GM19043 (cell line): ENCODE results near the gene PLK2.

Experiments
- ATAC-seq: cut with Tn5 transposase; IDR thresholded peaks from one replicate; pipeline ENCODE4 v1.9.1; 2021; ENCODE audit warnings: low read depth; ENCODE audit not compliant: unreplicated experiment

The PLK2 gene

DNA sequence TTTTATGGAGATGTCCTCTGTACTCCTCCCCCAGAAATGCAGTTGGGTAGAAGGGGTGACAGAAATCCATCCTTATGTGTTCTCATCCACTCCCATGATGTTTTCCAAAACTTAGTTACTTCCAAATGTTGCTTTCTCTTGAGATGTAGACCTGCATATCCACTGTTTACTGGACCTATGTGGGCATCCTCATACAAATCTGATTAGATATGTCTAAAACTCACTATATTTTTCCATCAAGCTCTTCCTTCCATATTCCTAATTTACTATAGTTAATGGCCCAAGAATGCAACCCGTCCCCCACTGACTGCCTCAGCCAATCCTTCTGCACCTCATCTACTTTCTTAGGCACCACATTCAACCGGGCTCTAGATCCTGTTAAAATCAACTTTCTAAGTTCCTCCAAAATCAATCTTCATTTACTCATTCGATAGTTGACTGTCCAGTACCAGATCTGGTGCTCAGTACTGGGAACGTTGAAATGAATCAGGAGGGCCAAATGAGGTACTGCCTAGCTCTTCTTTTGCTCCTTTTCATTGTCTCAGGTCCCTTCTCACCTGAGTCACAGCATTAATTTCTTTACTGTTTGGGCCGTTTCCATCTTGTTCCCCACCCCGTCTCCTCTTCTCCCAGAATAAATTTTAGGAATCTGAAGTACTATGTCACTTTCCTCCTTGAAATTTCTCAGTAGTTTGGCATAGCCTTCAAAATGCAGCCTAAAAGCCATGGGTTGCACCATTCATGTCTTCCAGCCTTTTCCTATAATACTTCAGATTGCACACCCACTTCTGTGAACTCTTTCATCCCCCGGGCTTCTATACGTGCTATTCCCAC, 7.9 kb downstream of the PLK2 start:
- no peak for ATAC-seq

- no peak for ATAC-seq
These were observed 8.9 kb downstream of the PLK2 start for GRCh38 chr5:58450811-58451629.

GRCh38 chr5:58450018-58450417, 9.9 kb downstream of the PLK2 start:
- ATAC-seq, result no peak

DNA sequence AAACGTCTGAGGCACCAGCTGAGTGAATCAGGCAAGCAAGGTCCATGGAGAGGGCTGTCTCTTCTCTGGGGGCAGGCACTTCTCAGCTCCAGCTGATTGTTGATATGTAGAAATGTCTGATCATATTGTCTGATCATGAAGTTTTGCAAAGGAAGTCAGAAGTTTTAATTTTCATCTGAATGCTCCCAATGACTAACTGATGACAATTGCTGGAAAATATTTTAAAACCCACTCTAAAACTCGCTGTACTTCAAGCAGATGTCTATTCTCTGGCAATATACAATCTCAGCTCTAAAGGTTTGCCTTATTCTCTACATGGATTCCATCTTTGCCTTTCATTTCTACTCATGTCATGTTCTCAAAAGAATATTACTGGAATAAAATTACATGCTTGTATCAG, 12.7 kb downstream of the PLK2 start:
- ATAC-seq, result no peak

GRCh38 chr5:58446024-58446423, 13.9 kb downstream of the PLK2 start:
- no peak for ATAC-seq

GRCh38 chr5:58444805-58445204, 15.1 kb downstream of the PLK2 start:
- no peak for ATAC-seq

DNA sequence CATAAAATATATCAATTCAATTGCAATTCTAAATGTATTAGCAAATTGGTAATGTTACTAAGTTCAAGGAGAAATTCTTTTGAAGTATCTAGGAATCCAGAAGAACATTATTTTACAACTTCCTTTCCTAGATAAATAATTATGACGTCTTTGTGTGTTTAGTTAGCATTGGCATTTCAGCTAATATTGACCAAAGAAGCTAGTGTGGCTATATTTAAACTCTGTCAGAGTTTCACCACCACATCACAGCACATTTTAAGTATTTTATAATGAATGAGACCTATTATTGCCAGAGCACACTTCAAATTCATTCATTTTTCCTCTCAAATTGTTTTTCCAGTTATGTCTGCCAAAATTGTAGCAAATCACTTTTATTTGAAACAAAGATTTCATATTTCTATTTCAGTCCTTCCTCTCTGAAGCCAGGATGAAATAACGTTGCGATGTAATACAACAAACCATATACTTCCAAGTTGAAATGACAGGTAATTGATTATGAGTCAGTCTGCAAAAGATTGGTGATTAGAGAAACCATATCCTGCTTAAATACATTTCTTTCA, 18.9 kb downstream of the PLK2 start:
- ATAC-seq, result no peak

- no peak for ATAC-seq
These were observed 20.7 kb downstream of the PLK2 start for GRCh38 chr5:58439094-58439644.

GRCh38 chr5:58437661-58438060, 22.2 kb downstream of the PLK2 start:
- no peak for ATAC-seq

DNA sequence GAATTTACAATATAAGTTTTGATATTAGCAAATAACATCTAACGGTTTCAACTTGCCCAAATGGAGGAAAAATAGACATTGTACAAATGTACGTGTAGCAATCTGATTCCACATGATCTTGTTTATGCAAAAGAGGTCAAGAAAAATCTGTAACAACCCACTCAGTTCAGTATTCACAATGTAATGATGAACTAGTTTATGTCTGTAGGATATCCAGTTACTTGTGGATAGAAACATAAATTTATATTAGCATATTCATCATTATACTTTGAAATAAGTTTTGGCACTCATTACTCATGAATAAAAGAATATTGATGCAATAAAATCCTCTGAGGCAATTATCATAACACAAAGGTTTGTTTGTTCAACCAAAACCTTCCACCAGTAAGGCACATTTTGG, 28.1 kb downstream of the PLK2 start:
- no peak for ATAC-seq

DNA sequence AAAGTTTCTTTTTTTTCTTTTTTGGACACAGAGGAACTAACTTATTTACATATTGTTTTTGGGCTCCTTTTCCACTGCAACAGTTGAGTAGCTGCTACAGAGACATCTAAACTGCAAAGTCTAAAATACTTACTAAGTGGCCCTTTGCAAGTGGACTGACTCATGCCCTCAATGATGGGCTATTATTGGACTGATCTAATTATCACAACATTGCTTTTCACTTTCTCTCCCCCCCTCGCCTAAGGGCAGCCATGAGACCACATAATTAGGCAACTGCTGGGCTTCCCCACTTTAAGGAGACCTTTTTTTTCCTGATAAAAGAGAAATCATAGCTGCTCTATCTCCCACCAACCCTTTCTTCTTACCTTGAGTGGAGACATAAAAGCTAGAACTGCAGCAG, 47.0 kb downstream of the PLK2 start:
- no peak for ATAC-seq

- ATAC-seq, result no peak
These were observed 47.8 kb downstream of the PLK2 start for GRCh38 chr5:58412081-58412480.

GRCh38 chr5:58411372-58411771, 48.5 kb downstream of the PLK2 start:
- ATAC-seq, result no peak

GRCh38 chr5:58410441-58410840, 49.4 kb downstream of the PLK2 start:
- no peak for ATAC-seq

DNA sequence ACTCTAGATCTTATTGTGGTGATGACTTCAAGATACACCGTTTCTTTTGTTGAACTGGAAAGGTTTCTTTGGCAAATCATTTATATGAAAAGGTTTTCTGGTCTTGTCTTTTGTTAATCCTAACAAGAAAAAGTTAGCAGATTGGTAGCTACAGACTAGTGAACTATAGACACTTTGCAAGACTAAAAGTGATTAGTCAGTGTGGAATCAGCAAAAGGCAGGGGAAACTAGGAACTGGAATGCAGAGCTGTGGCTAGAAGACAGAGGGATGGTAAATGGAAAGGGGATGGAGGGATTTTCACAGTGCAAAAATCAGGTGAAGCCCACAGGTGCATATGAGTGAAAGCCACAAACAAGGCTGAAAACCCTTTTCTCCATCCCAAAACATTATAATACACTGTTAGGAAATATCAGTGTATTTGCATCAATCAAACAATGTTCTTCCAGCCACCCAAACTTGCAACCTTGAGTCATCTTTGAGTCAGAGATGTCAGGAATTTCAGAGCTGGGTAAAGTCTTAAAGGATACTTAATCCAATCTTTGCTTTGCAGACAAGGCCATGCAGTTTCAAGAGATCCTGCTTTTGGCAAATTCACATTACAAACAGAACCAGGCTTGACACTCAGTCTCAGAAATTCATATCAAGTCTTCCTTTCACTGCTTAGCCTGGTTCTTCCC, 52.7 kb downstream of the PLK2 start:
- no peak for ATAC-seq

DNA sequence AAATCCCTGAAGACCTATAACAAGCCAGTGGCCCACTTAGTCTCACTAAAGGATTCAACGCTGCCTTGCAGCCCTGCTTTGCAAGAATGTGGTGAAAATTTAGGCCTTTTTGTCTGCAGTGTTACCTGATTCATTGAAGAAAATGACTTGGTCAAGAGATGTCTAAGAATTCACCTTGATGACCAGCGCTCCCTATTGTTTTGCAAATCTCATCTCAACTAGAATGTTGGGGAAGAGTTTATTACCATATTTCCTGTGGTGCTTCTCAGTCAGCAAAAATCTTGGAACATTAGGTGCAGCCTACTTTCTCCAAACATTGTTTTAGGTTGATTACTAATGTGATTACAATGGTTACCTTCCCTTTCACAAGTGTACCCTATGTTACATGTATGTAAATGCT, 53.5 kb downstream of the PLK2 start:
- no peak for ATAC-seq

- no peak for ATAC-seq
These were observed 54.7 kb downstream of the PLK2 start for GRCh38 chr5:58405175-58405574.

DNA sequence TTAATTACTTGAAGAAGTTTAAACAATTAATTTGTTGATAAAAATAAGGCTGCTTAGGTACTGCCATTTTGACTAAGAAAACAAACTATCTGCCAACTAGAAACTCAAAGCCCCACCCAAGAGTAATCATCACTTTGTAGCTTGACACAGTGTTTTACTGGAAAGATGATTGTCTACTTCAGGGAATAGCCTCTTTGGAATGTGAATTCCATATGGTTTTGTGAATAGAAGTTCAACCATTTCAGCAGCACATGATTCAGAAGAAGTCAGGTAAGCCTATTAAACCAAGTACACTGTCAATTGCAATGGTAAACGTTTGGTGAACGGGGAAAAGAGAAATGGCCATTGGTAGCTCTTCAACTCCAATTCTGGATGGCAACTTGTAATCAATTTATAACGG, 55.2 kb downstream of the PLK2 start:
- ATAC-seq, result no peak
